H1 (cell line): ENCODE results near the gene DUSP2. TPM values are rescaled to one million over a fixed set of nuclear protein-coding genes. Genes with fewer than 3 reads are reported as not detected.

Experiments
- CTCF ChIA-PET: fragments of 300-600 bp; sonication (Branson Sonifier 250); formaldehyde crosslinking; loops from one replicate; lab custom pipeline; 2021; ENCODE audit not compliant: partially characterized antibody; lab: Charles Lee
- POLR2A ChIA-PET: fragments of 300-600 bp; sonication (Branson Sonifier 250); formaldehyde crosslinking; loops from one replicate; lab custom pipeline; 2021; ENCODE audit warnings: inconsistent platforms; ENCODE audit not compliant: partially characterized antibody; lab: Charles Lee
- DNase-seq, 2 experiments: peaks; one replicate each; pipeline versions ENCODE4 v3.0.0 to v3.0.0-alpha.2; 2010 to 2022; ENCODE audit warnings: low spot score in 2 of 2, low read depth in 1 of 2, mixed read lengths in 1 of 2
- FAIRE-seq: peaks from 2 replicates; lab custom pipeline; 2011; peaks lifted over from hg19 to GRCh38; lab: Jason Lieb, UNC
- H2AFZ ChIP-seq: 2 replicates; pipeline ENCODE4 v1.8.1; 2012; ENCODE audit warnings: low read length, inconsistent platforms
- H2AK5ac ChIP-seq: 2 replicates; pipeline ENCODE4 v1.6.1; 2013; ENCODE audit warnings: low read depth, low read length
- H2BK120ac ChIP-seq: replicated peaks from 2 replicates; pipeline ENCODE3; 2013; ENCODE audit warnings: low read depth, low read length, inconsistent platforms
- H2BK12ac ChIP-seq: 2 replicates; pipeline ENCODE4 v1.6.1; 2013; ENCODE audit warnings: low read depth, low read length
- H2BK15ac ChIP-seq: 2 replicates; pipeline ENCODE4 v1.6.1; 2013; ENCODE audit warnings: low read length
- H2BK20ac ChIP-seq: 2 replicates; pipeline ENCODE4 v1.6.1; 2013; ENCODE audit warnings: low read length
- H2BK5ac ChIP-seq: 2 replicates; pipeline ENCODE4 v1.6.1; 2013; ENCODE audit warnings: low read depth, low read length
- H3K14ac ChIP-seq: 2 replicates; pipeline ENCODE4 v1.6.1; 2013; ENCODE audit warnings: inconsistent platforms; ENCODE audit not compliant: insufficient read length
- H3K18ac ChIP-seq: 2 replicates; pipeline ENCODE4 v1.6.1; 2013; ENCODE audit warnings: low read length; ENCODE audit errors: extremely low read depth
- H3K23ac ChIP-seq: 2 replicates; pipeline ENCODE4 v1.6.1; 2013; ENCODE audit warnings: inconsistent platforms; ENCODE audit not compliant: insufficient read length
- H3K23me2 ChIP-seq: 2 replicates; pipeline ENCODE4 v1.6.1; 2013; ENCODE audit warnings: low read depth, low read length
- H3K27ac ChIP-seq: 2 replicates; pipeline ENCODE4 v1.6.1; 2011; ENCODE audit warnings: low read depth, low read length, inconsistent platforms
- H3K27me3 ChIP-seq, 4 experiments: replicated peaks in 1 of 4; 1 replicate in 1 of 4; 2 replicates in 3 of 4; pipeline versions ENCODE4 v1.6.1 to v1.8.1; 2011 to 2013; ENCODE audit warnings: low read length in 3 of 4, mild to moderate bottlenecking in 3 of 4, inconsistent platforms in 2 of 4, mixed read lengths in 2 of 4, moderate library complexity in 1 of 4; ENCODE audit not compliant: control insufficient read depth in 3 of 4, insufficient read depth in 3 of 4; ENCODE audit errors: extremely low read depth in 1 of 4
- H3K36me3 ChIP-seq, 4 experiments: 2 replicates each; pipeline versions ENCODE4 v1.6.1 to v1.8.1; 2011 to 2013; ENCODE audit warnings: mild to moderate bottlenecking in 4 of 4, low read length in 3 of 4, moderate library complexity in 2 of 4, control low read depth in 1 of 4, inconsistent platforms in 1 of 4; ENCODE audit not compliant: insufficient read depth in 4 of 4, control insufficient read depth in 2 of 4
- H3K4ac ChIP-seq: replicated peaks from 2 replicates; pipeline ENCODE3; 2013; ENCODE audit warnings: low read length, low read depth, mixed read lengths, inconsistent platforms; ENCODE audit not compliant: insufficient read length
- H3K4me1 ChIP-seq, 4 experiments: replicated peaks in 1 of 4; 1 replicate in 1 of 4; 2 replicates in 3 of 4; pipeline versions ENCODE4 v1.6.1 to v1.8.1; 2011 to 2013; ENCODE audit warnings: low read length in 3 of 4, inconsistent platforms in 2 of 4, mixed read lengths in 1 of 4; ENCODE audit not compliant: insufficient read depth in 4 of 4, control insufficient read depth in 3 of 4
- H3K4me2 ChIP-seq, 2 experiments: 2 replicates each; pipeline versions ENCODE4 v1.6.1 to v1.8.1; 2011 to 2013; ENCODE audit warnings: low read depth in 2 of 2, low read length in 2 of 2, control low read depth in 1 of 2, inconsistent platforms in 1 of 2, mild to moderate bottlenecking in 1 of 2; ENCODE audit not compliant: insufficient read depth in 1 of 2
- H3K4me3 ChIP-seq, 4 experiments: fragments of 200-600, 300-600 bp in 1 of 4; sonication (generic), shearing (Covaris generic), sonication (Bioruptor Twin) in 1 of 4; 2 replicates each; pipeline versions ENCODE4 v1.5.1 to v1.8.1; 2011 to 2016; ENCODE audit warnings: low read length in 4 of 4, low read depth in 3 of 4, control low read depth in 2 of 4, inconsistent platforms in 2 of 4, mild to moderate bottlenecking in 2 of 4, mixed read lengths in 1 of 4, moderate library complexity in 1 of 4; ENCODE audit not compliant: insufficient read depth in 2 of 4; ENCODE audit errors: extremely low read depth in 1 of 4
- H3K56ac ChIP-seq: replicated peaks from 2 replicates; pipeline ENCODE3; 2013; ENCODE audit warnings: low read depth, mild to moderate bottlenecking, mixed read lengths, low read length, inconsistent platforms; ENCODE audit not compliant: insufficient read length
- H3K79me1 ChIP-seq: 2 replicates; pipeline ENCODE4 v1.6.1; 2013; ENCODE audit warnings: low read depth, low read length, control low read depth
- H3K79me2 ChIP-seq, 2 experiments: 2 replicates each; pipeline versions ENCODE4 v1.6.1 to v1.8.1; 2012 to 2013; ENCODE audit warnings: low read length in 2 of 2, mild to moderate bottlenecking in 2 of 2, inconsistent platforms in 1 of 2; ENCODE audit not compliant: insufficient read depth in 2 of 2, control insufficient read depth in 1 of 2
- H3K9ac ChIP-seq, 4 experiments: replicated peaks in 1 of 4; 1 replicate in 1 of 4; 2 replicates in 3 of 4; pipeline versions ENCODE4 v1.6.1 to v1.8.1; 2011 to 2013; ENCODE audit warnings: low read depth in 3 of 4, low read length in 3 of 4, control low read depth in 2 of 4, mild to moderate bottlenecking in 2 of 4, moderate library complexity in 2 of 4, inconsistent platforms in 1 of 4; ENCODE audit errors: extremely low read depth in 1 of 4
- H3K9me3 ChIP-seq, 2 experiments: 2 replicates each; pipeline versions ENCODE4 v1.6.1 to v1.8.1; 2012 to 2013; ENCODE audit warnings: mild to moderate bottlenecking in 2 of 2, moderate library complexity in 2 of 2, control low read depth in 1 of 2, inconsistent platforms in 1 of 2, low read depth in 1 of 2, low read length in 1 of 2, mixed read lengths in 1 of 2; ENCODE audit not compliant: insufficient read depth in 2 of 2
- H4K20me1 ChIP-seq, 2 experiments: replicated peaks in 1 of 2; 2 replicates each; pipeline versions ENCODE3 to v1.8.1; 2011 to 2013; ENCODE audit warnings: inconsistent platforms in 2 of 2, low read length in 2 of 2, mild to moderate bottlenecking in 1 of 2; ENCODE audit not compliant: insufficient read depth in 2 of 2, control insufficient read depth in 1 of 2
- H4K5ac ChIP-seq: 2 replicates; pipeline ENCODE4 v1.6.1; 2013; ENCODE audit warnings: low read length, low read depth, mixed read lengths, inconsistent platforms; ENCODE audit not compliant: insufficient read length
- H4K8ac ChIP-seq: 2 replicates; pipeline ENCODE4 v1.8.0; 2013; ENCODE audit warnings: mild to moderate bottlenecking, moderate library complexity, low read length, inconsistent platforms; ENCODE audit not compliant: insufficient read depth; ENCODE audit errors: extremely low read depth
- H4K91ac ChIP-seq: replicated peaks from 2 replicates; pipeline ENCODE3; 2013; ENCODE audit warnings: low read length, mixed read lengths, inconsistent platforms; ENCODE audit not compliant: insufficient read length
- CTCF ChIP-seq, 3 experiments: IDR thresholded peaks; 1 replicate in 2 of 3; 2 replicates in 1 of 3; pipeline versions ENCODE4 v1.5.1 to v1.6.1; 2011; ENCODE audit warnings: low read length in 3 of 3, mild to moderate bottlenecking in 3 of 3, inconsistent platforms in 2 of 3, low read depth in 1 of 3, moderate library complexity in 1 of 3; ENCODE audit not compliant: insufficient read depth in 1 of 3; ENCODE audit errors: control extremely low read depth in 1 of 3
- JUND ChIP-seq: IDR thresholded peaks from 2 replicates; pipeline ENCODE4 v1.6.1; 2011; ENCODE audit warnings: mild to moderate bottlenecking, improper control_type of control experiment, low read length
- WGBS, 2 experiments: shearing (Covaris generic) in 1 of 2; methylation state at CpG; one replicate each; pipeline versions ENCODE4 v1.1.6 to v1.1.7; 2013 to 2015; ENCODE audit warnings: low lambda C conversion rate in 2 of 2, mixed read lengths in 2 of 2, inconsistent platforms in 1 of 2, low coverage in 1 of 2, missing lambda C conversion rate in 1 of 2; ENCODE audit not compliant: insufficient replicate concordance in 2 of 2, insufficient coverage in 1 of 2, insufficient read length in 1 of 2; ENCODE audit errors: extremely low coverage in 1 of 2, missing lambda C conversion rate in 1 of 2; 5-methylcytosine and 5-hydroxymethylcytosine counted together
- polyA plus RNA-seq, 7 experiments: library from polyadenylated mRNA; depleted of rRNA in 3 of 7; stranded (reverse) in 5 of 7; unstranded in 2 of 7; fragments of >200 nt in 5 of 7; fragments of 200-250 nt in 2 of 7; gene quantifications; 1 replicate in 5 of 7; 2 replicates in 1 of 7; 4 replicates in 1 of 7; pipeline versions ENCODE4 v1.2.1 to v1.2.3, GENCODE V29; 2011 to 2013; ENCODE audit warnings: missing spikeins in 2 of 7, mixed read lengths in 2 of 7
- total RNA-seq: library from RNA; stranded (reverse); fragmentation: NEBNext Ultra II Directional; extraction: Animal tissue kit (Norgen Biotek cat#: 25700); gene quantifications from 2 replicates; pipeline ENCODE4 v1.2.1, GENCODE V29; 2021

Gene DUSP2
- total and polyA plus RNA-seq, 2 of the 8 experiments (the other 6 are each of a cell fraction or from before 2014, with no cell fraction given): 10.1 to 10.4 TPM

GRCh38 chr2:96175951-96176350 is 30.7 kb upstream of the DUSP2 start:
- no peak overlapping the region for H4K91ac ChIP-seq
- H3K79me2 ChIP-seq: no peaks in the 10 kb centered on the region
- H3K4ac ChIP-seq: no peak overlapping the region
- H3K9ac ChIP-seq: no peak overlapping the region
- ChIA-PET CTCF (interaction anchor here (1.1 to 5.6 kb wide), 17 partner anchors 9 to 182 kb away, joined by 3 to 155 read pairs (median 7); partner anchors contain the start of genes ASTL and DUSP2), POLR2A (interaction anchor here (4.8 kb wide), 1 partner anchor 37 kb away, joined by 11 read pairs; the partner anchor contains the start of gene ASTL)
- H3K9me3 ChIP-seq: no peaks in the 10 kb centered on the region
- DNase-seq (no peak), FAIRE-seq (no peak)
- H3K56ac ChIP-seq: no peak overlapping the region
- WGBS, 2 experiments: 86% methylated on average over 6 of the region's 6 CpGs; no CpG with 5 or more reads in 1 of the 2 experiments
- no peak overlapping the region for H3K18ac ChIP-seq
- no peak overlapping the region for H2BK20ac ChIP-seq
- H2BK15ac ChIP-seq: no peak overlapping the region
- no peaks in the 10 kb centered on the region for H4K20me1 ChIP-seq
- H4K8ac ChIP-seq: no peak overlapping the region
- H2BK5ac ChIP-seq: no peak overlapping the region
- no peak overlapping the region for H4K5ac ChIP-seq
- H3K79me1 ChIP-seq: no peaks in the 10 kb centered on the region
- no peaks in the 10 kb centered on the region for H3K27me3 ChIP-seq
- H2AK5ac ChIP-seq: no peak overlapping the region
- H3K14ac ChIP-seq: no peak overlapping the region
- no peak overlapping the region for H2BK12ac ChIP-seq
- no peak overlapping the region for H3K27ac ChIP-seq
- H2AFZ ChIP-seq: no peak overlapping the region
- H3K4me3 ChIP-seq: no peak overlapping the region
- no peaks in the 10 kb centered on the region for H3K4me1 ChIP-seq
- H3K36me3 ChIP-seq: no peaks in the 10 kb centered on the region
- H3K23me2 ChIP-seq: no peaks in the 10 kb centered on the region
- no peak overlapping the region for H3K23ac ChIP-seq
- no peak overlapping the region for H2BK120ac ChIP-seq
- H3K4me2 ChIP-seq: no peak overlapping the region
- TF ChIP-seq CTCF (IDR thresholded peaks at IDR 0.05; ENCODE audit: control extremely low read depth in 1 of 3, insufficient read depth in 1 of 3, low read depth in 1 of 3, low read length in 3 of 3) (no peak), JUND (no peak)
